Measurements from ENCODE around the gene R3HDM2. TPM values are rescaled to one million over a fixed set of nuclear protein-coding genes. Genes with fewer than 3 reads are reported as not detected.
A peak's percentile ranks its signal among the peaks of the same experiment; 100 is the strongest.

R3HDM2 gene
- total and polyA plus RNA-seq, 4 donors: 11.3 to 75.4 (median 39.2) TPM

DNA sequence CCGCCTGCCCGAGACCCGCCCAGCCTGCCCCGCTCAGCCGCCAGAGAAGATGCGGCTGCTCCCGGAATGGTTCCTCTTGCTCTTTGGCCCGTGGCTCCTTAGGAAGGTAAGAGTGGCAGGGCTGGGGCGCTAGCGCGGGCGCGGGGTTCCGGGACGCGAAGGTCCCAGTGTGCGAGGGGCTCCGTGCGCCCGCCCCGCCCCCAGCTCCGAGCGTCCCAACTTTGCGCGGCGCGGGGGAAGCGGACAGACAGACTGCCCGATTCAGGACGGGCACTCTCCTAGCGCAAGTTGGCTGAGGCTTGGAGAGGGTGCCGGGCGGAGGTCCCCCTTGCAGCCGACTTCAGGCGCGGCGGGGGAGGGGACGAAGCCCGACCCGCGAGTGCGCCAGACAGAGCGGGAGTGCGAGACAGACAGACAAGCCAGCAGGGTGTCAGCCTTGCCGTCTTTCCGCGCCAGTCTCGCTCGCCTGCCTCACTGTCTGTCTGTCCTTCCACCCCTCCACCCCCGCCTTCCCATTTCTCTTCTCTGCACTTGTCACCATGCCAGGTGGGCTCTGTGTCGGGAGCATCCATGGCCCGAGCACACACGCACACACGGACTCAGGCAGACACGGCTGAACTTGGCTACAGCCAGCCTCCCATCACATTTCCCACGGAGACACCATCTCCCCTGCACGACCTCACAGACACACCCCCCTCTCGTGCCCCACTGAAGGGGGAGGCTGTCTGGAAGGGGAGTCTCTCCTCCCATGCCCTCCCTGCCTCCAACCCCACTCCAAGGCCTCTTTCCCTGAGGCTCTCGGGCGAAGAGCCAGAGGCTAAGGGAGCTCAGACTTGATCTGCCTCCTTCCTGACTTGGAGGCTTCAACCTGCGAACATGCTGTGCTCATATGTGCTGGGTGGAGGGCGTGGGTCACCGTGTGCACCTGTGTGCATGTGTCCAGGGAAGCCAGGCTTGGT, 213.6 kb downstream of the R3HDM2 start:
- Histone ChIP-seq H3K36me3 (ENCODE audit: control insufficient read depth in 1 of 2, insufficient read depth in 2 of 2, low read length in 1 of 2) (no peaks in the 10 kb centered on the region), H3K27ac (ENCODE audit: low read depth in 1 of 2, low read length in 2 of 2) (no peak overlapping the region), H3K9me3 (ENCODE audit: control insufficient read depth, low read length) (no peaks in the 10 kb centered on the region), H3K27me3 (ENCODE audit: control insufficient read depth in 1 of 2, insufficient read depth in 2 of 2, low read length in 1 of 2) (no peaks in the 10 kb centered on the region), H3K4me1 (ENCODE audit: control insufficient read depth in 1 of 2, insufficient read depth in 2 of 2, low read length in 2 of 2) (no peaks in the 10 kb centered on the region), H3K4me3 (ENCODE audit: low read length in 2 of 2) (peak overlapping the region; percentile 14 to 33)
- DNase-seq (no peak), ATAC-seq (ENCODE audit: low FRiP score) (no peak)
- intact Hi-C loops (cut with DNase I): no loop called here
- 6% methylated on average over 57 to 63 of the region's 63 CpGs for WGBS, 2 donors

DNA sequence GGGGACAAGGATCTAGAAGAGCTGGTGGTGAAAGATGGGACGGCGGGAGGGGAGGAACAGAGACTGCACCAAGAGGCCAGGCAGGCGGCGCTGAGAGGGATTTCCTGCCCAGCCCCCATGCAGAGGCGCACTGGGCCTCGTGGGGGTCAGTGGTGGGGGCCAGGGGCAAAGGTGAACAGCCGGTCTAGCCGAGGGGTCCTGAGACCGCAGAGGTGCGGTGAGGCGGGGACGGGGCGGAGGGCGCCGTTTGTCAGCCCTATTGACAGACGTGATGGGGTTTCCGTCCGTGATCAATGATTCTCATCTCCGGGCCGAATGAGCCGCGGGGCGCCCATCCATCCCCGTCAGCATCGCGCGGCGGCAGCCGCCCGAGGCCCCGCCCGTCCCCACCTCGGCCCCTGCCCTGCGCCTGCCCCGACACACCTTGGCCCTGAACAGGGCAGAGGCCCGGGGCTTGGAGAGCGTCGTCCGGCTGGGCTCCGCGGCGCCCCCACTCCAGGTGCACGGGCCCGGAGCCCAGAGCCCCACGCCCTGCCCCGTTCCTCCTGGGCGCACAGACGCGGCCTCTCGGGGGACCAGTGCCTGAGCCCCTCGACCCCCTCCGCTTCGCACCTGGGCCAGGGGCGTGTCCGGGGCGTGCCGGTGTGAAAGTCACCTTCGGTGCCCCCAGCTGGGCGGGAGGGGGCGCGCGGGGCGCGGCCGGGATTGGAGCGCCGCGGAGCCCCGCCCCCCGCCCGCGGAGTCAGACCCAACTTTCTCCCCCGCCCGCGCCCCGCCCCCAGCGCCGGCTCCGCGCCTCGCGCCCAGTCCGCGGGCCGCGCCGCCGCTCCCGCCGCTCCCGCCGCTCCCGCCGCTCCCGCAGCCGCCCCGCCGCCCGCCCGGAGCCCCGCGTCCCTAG, 214.6 kb downstream of the R3HDM2 start, which contains the start of gene NXPH4:
NXPH4 (plus strand) TSS at position 781 of the 898 bp plus-strand sequence. CDS start 176 bp downstream, outside the sequence.
- Histone ChIP-seq H3K36me3 (ENCODE audit: control insufficient read depth in 1 of 2, insufficient read depth in 2 of 2, low read length in 1 of 2) (no peaks in the 10 kb centered on the region), H3K27ac (ENCODE audit: low read depth in 1 of 2, low read length in 2 of 2) (no peak within 1 kb of the TSS), H3K27me3 (ENCODE audit: control insufficient read depth in 1 of 2, insufficient read depth in 2 of 2, low read length in 1 of 2) (no peaks in the 10 kb centered on the region), H3K4me1 (ENCODE audit: control insufficient read depth in 1 of 2, insufficient read depth in 2 of 2, low read length in 2 of 2) (no peaks in the 10 kb centered on the region), H3K4me3 (ENCODE audit: low read length in 2 of 2) (peak within 1 kb of the TSS; percentile 14 to 33), H3K9me3 (ENCODE audit: control insufficient read depth, low read length) (no peaks in the 10 kb centered on the region)
- DNase-seq: peak; percentile 66 to 88
- 0 to 1% methylated on average over 64 to 102 of the region's 102 CpGs for WGBS, 2 donors
- ATAC-seq (ENCODE audit: low FRiP score): no peak
- intact Hi-C loops (cut with DNase I): no loop called here

DNA sequence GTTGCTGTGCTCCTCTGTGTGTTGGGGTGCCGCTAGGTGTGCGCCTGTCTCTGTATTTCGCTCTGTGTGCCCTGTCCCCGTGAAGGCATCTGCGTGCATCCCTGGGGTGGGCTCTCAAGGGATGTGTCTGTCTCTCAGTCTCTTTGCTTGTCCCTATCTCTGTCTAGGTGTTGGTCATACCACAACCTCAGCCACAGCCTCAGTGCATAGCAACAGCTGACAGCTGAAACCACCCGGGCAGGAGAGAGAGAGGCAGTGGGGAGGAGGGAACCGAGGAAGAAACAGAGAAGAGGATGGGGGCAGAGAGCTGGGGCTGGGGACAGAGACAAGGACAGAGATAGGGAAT, 215.2 kb downstream of the R3HDM2 start:
- 15 to 16% methylated on average over 7 of the region's 7 CpGs for WGBS, 2 donors
- ATAC-seq (ENCODE audit: low FRiP score): no peak
- H3K27me3 ChIP-seq (ENCODE audit: control insufficient read depth in 1 of 2, insufficient read depth in 2 of 2, low read length in 1 of 2): no peaks in the 10 kb centered on the region

DNA sequence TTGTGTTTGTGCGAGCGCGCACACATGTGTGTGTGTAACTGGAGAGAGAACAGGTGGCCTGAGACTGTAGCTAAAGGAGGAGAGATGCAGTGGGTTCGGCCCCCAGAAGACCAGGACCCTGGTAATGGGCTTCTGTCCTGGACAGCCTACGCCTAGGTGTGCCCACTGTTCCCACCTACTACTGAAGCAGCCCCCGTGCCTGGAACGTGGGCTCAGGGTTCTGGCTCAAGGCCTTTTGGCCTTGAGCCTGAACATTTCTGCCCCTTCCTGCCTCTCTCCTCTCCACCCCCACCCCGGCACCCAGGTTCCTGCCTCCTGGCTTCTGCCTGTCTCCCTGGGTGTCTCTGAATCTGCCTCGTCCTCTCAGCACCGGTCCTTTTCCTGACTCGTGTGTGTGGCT, 215.8 kb downstream of the R3HDM2 start:
- no peaks in the 10 kb centered on the region for H3K4me1 ChIP-seq (ENCODE audit: control insufficient read depth in 1 of 2, insufficient read depth in 2 of 2, low read length in 2 of 2)
- H3K36me3 ChIP-seq (ENCODE audit: control insufficient read depth in 1 of 2, insufficient read depth in 2 of 2, low read length in 1 of 2): no peaks in the 10 kb centered on the region
- H3K9me3 ChIP-seq (ENCODE audit: control insufficient read depth, low read length): no peaks in the 10 kb centered on the region
- no peak overlapping the region for H3K27ac ChIP-seq (ENCODE audit: low read depth in 1 of 2, low read length in 2 of 2)
- ATAC-seq (ENCODE audit: low FRiP score) (no peak), DNase-seq (no peak)
- WGBS, 2 donors: 24 to 30% methylated on average over 10 to 11 of the region's 11 CpGs
- H3K4me3 ChIP-seq (ENCODE audit: low read length in 2 of 2): no peak overlapping the region
- intact Hi-C loops (cut with DNase I): no loop called here
- H3K27me3 ChIP-seq (ENCODE audit: control insufficient read depth in 1 of 2, insufficient read depth in 2 of 2, low read length in 1 of 2): no peaks in the 10 kb centered on the region

More for the DNA sequence above, 215.2 kb downstream of the R3HDM2 start:
- H3K36me3 ChIP-seq (ENCODE audit: control insufficient read depth in 1 of 2, insufficient read depth in 2 of 2, low read length in 1 of 2): no peaks in the 10 kb centered on the region
- H3K4me3 ChIP-seq (ENCODE audit: low read length in 2 of 2): no peak overlapping the region
- H3K9me3 ChIP-seq (ENCODE audit: control insufficient read depth, low read length): no peaks in the 10 kb centered on the region
- H3K4me1 ChIP-seq (ENCODE audit: control insufficient read depth in 1 of 2, insufficient read depth in 2 of 2, low read length in 2 of 2): no peaks in the 10 kb centered on the region
- no peak for DNase-seq
- intact Hi-C loops (cut with DNase I): no loop called here
- no peak overlapping the region for H3K27ac ChIP-seq (ENCODE audit: low read depth in 1 of 2, low read length in 2 of 2)

DNA sequence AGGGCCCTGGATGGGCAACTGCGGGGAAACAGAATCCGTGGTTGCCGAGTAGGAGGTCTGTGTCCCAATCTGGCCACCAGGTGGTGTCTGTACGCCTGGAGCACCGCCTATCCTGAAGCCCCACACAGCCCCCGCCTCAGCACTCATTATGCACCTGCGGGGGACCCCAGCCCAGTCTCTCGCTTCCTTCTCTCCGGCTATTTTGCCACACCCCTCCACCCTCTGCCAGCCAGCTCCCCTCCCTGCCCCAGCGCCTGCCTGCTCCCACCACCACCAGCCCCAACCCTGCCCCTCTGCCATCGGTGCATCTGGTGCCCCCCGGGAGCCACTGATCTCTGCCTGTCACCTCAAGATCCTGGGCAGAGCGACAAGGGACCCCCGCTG, 216.5 kb downstream of the R3HDM2 start:
- intact Hi-C loops (cut with DNase I): loop anchor here in 1 of 2 donors (1.0 kb wide), 1 partner anchor 25 kb away; no protein-coding TSS in a partner anchor
- Histone ChIP-seq H3K4me3 (ENCODE audit: low read length in 2 of 2) (no peak overlapping the region), H3K9me3 (ENCODE audit: control insufficient read depth, low read length) (no peaks in the 10 kb centered on the region), H3K27ac (ENCODE audit: low read depth in 1 of 2, low read length in 2 of 2) (no peak overlapping the region), H3K4me1 (ENCODE audit: control insufficient read depth in 1 of 2, insufficient read depth in 2 of 2, low read length in 2 of 2) (no peaks in the 10 kb centered on the region), H3K27me3 (ENCODE audit: control insufficient read depth in 1 of 2, insufficient read depth in 2 of 2, low read length in 1 of 2) (no peaks in the 10 kb centered on the region), H3K36me3 (ENCODE audit: control insufficient read depth in 1 of 2, insufficient read depth in 2 of 2, low read length in 1 of 2) (no peaks in the 10 kb centered on the region)
- WGBS, 2 donors: 1 to 4% methylated on average over 14 of the region's 14 CpGs
- DNase-seq: peak in 1 of 2 donors; percentile 89
- peak; percentile 64 for ATAC-seq (ENCODE audit: low FRiP score)

DNA sequence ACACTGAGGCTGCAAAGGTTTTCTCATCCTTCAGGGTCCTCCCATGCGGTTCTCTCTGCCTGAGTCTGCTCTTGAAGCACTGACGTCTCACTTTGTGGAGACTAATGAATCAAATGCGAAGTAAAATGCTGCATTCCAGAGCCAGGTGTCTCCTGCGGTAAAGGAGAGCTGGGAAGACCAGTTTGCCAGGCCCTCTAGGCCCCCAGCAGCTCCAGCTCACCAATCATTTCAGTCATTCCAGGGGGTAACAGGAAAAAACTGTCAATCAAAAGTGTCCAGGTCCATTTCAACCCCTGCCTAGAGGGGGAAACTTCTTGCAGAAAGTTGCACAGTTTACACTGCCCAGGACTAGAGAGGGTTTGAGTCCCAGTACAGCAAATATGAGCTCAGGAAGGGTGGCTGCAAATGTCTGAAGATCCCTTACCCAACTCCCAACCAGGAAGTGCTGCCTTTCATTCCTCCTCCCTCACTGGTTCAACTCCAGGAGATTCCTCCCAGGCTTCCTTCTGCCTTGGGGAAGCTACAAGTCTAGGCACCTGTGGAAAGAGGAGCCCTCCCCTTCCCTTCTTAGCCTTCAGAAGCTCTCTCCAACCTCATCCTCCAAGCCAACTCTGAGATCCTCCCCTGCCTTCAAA, 217.0 kb downstream of the R3HDM2 start:
- ATAC-seq (ENCODE audit: low FRiP score): no peak
- H3K36me3 ChIP-seq (ENCODE audit: control insufficient read depth in 1 of 2, insufficient read depth in 2 of 2, low read length in 1 of 2): no peaks in the 10 kb centered on the region
- no peak overlapping the region for H3K4me3 ChIP-seq (ENCODE audit: low read length in 2 of 2)
- H3K27ac ChIP-seq (ENCODE audit: low read depth in 1 of 2, low read length in 2 of 2): no peak overlapping the region
- no peaks in the 10 kb centered on the region for H3K4me1 ChIP-seq (ENCODE audit: control insufficient read depth in 1 of 2, insufficient read depth in 2 of 2, low read length in 2 of 2)
- DNase-seq: no peak
- no peaks in the 10 kb centered on the region for H3K27me3 ChIP-seq (ENCODE audit: control insufficient read depth in 1 of 2, insufficient read depth in 2 of 2, low read length in 1 of 2)
- whole genome bisulfite sequencing, 2 donors: 62 to 69% methylated on average over 4 of the region's 4 CpGs
- intact Hi-C loops (cut with DNase I): loop anchor here (1.0 kb wide), 2 partner anchors 25 to 29 kb away; no protein-coding TSS in a partner anchor
- no peaks in the 10 kb centered on the region for H3K9me3 ChIP-seq (ENCODE audit: control insufficient read depth, low read length)

DNA sequence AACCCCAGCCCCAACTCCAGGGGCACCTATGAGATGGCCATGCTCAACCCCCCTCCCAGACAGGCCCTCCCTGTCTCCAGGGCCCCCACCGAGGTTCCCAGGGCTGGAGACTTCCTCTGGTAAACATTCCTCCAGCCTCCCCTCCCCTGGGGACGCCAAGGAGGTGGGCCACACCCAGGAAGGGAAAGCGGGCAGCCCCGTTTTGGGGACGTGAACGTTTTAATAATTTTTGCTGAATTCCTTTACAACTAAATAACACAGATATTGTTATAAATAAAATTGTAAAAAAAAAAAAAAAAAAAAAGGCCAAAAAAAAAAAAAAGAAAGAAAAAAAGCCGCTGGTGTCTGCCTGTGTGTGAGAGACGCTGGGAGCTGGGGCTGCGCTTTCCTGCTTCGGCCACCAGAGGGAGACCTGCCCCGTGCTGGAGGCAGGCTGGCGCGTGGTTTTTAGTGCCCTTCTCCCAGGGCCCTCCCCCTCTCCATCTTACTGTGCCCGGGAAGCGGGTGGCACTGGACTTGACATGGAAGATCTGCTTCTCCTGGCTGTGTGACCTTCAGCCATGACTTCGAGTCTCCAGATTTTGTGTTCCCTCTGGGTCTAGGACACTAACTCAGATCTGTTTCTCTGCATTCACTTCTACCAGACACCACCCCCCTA, 217.7 kb downstream of the R3HDM2 start:
- peak; percentile 93 to 96 for DNase-seq
- no peaks in the 10 kb centered on the region for H3K27me3 ChIP-seq (ENCODE audit: control insufficient read depth in 1 of 2, insufficient read depth in 2 of 2, low read length in 1 of 2)
- H3K36me3 ChIP-seq (ENCODE audit: control insufficient read depth in 1 of 2, insufficient read depth in 2 of 2, low read length in 1 of 2): no peaks in the 10 kb centered on the region
- peak; percentile 92 for ATAC-seq (ENCODE audit: low FRiP score)
- no peak overlapping the region for H3K4me3 ChIP-seq (ENCODE audit: low read length in 2 of 2)
- WGBS, 2 donors: 3 to 4% methylated on average over 16 of the region's 16 CpGs
- no peaks in the 10 kb centered on the region for H3K9me3 ChIP-seq (ENCODE audit: control insufficient read depth, low read length)
- intact Hi-C loops (cut with DNase I): loop anchor here (1.0 kb wide), 2 partner anchors 26 to 30 kb away; no protein-coding TSS in a partner anchor
- no peaks in the 10 kb centered on the region for H3K4me1 ChIP-seq (ENCODE audit: control insufficient read depth in 1 of 2, insufficient read depth in 2 of 2, low read length in 2 of 2)
- H3K27ac ChIP-seq (ENCODE audit: low read depth in 1 of 2, low read length in 2 of 2): no peak overlapping the region

DNA sequence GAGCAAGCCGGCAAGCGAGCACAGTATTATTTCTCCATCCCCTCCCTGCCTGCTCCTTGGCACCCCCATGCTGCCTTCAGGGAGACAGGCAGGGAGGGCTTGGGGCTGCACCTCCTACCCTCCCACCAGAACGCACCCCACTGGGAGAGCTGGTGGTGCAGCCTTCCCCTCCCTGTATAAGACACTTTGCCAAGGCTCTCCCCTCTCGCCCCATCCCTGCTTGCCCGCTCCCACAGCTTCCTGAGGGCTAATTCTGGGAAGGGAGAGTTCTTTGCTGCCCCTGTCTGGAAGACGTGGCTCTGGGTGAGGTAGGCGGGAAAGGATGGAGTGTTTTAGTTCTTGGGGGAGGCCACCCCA, 218.2 kb downstream of the R3HDM2 start:
- ATAC-seq (ENCODE audit: low FRiP score) (no peak), DNase-seq (no peak)
- H3K9me3 ChIP-seq (ENCODE audit: control insufficient read depth, low read length): no peaks in the 10 kb centered on the region
- no peaks in the 10 kb centered on the region for H3K4me1 ChIP-seq (ENCODE audit: control insufficient read depth in 1 of 2, insufficient read depth in 2 of 2, low read length in 2 of 2)
- no peak overlapping the region for H3K27ac ChIP-seq (ENCODE audit: low read depth in 1 of 2, low read length in 2 of 2)
- no peaks in the 10 kb centered on the region for H3K27me3 ChIP-seq (ENCODE audit: control insufficient read depth in 1 of 2, insufficient read depth in 2 of 2, low read length in 1 of 2)
- no peak overlapping the region for H3K4me3 ChIP-seq (ENCODE audit: low read length in 2 of 2)
- H3K36me3 ChIP-seq (ENCODE audit: control insufficient read depth in 1 of 2, insufficient read depth in 2 of 2, low read length in 1 of 2): no peaks in the 10 kb centered on the region
- 54 to 70% methylated on average over 7 of the region's 7 CpGs for WGBS, 2 donors
- intact Hi-C loops (cut with DNase I): loop anchor here (1.0 kb wide), 2 partner anchors 27 to 31 kb away; no protein-coding TSS in a partner anchor
